Measurements from ENCODE around the gene MAP4K2.

The MAP4K2 gene

DNA sequence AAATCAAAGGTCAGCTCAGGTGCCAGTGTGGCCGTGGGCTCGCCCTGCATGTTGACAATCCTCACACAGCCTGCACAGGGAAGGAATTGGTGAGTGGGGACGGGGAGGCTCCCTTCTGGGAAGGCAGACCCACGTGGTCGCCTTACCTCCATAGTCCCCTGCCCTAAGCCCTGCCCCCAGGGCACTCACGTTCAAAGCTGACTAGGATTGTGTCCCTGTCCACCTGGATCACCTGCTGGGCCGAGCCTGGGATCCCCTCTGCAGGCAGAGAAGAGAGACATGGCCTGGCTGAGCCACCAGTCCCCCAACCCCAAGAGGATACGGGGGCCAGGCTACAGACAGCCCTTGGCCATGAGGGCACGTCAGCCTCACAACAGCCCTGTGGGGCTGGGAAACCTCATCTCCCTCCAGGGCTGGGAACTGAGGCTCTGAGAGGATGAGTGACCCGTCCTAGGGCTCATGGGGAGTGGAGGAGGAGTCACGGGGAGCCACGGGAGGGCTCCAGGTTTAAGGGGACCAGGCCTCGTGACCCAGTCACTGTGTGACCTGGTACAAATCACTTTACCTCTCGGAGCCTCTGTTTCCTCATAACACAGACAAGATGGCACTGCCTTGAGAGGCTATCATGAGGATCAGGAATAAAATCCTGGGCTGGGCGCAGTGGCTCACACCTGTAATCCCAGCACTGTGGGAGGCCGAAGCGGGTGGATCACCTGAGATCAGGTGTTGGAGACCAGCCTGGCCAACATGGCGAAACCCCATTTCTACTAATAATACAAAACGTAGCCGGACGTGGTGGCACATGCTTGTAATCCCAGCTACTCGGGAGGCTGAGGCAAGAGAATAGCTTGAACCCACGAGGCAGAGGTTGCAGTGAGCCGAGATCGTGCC, 12.6 kb downstream of the MAP4K2 start:
- no peak for DNase-seq

GRCh38 chr11:64789331-64790204, 13.4 kb downstream of the MAP4K2 start:
- DNase-seq = no peak

DNA sequence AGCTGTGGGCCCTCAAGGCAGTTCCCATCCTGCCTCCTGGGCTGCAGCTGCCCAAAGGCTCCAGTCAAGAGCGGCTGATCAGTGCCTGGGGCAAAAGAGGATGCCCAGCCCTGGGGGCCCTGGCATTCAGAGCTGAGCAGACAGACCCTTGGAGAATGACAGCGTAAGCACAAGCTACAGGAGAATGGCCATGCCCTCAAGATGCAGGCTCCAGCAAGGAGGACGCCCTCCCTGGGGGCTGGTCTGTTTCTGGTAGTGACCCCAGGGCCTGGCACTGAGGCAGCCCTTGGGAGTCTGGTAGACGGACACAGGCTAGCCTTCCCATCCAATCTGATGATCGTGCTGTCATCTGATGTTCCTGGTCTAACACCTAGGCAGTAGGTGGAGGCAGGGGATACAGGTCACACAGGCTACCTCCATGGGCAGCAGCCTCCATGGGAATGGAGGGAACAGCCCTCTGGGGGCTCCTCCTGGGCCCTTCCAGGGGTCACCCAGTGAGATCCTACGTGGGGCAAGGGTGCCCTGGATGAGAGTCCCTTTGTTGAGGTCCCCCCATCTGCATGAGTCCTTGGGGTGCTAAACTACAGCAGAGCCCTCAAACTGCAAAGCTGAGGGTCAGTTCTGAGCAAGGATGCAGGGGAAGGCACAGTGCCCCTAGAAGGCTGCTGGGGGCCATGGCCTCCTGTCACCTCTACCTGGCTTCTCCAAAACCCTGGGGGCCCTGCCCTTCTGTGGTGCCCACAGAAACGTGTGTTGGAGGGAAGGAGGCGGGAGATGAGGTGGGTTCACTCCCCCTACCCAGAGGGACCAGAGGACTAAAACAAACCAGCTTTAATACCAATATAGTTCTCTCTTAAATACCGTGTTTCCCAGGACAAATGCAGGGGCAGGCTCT, 14.4 kb downstream of the MAP4K2 start:
- DNase-seq = no peak

DNA sequence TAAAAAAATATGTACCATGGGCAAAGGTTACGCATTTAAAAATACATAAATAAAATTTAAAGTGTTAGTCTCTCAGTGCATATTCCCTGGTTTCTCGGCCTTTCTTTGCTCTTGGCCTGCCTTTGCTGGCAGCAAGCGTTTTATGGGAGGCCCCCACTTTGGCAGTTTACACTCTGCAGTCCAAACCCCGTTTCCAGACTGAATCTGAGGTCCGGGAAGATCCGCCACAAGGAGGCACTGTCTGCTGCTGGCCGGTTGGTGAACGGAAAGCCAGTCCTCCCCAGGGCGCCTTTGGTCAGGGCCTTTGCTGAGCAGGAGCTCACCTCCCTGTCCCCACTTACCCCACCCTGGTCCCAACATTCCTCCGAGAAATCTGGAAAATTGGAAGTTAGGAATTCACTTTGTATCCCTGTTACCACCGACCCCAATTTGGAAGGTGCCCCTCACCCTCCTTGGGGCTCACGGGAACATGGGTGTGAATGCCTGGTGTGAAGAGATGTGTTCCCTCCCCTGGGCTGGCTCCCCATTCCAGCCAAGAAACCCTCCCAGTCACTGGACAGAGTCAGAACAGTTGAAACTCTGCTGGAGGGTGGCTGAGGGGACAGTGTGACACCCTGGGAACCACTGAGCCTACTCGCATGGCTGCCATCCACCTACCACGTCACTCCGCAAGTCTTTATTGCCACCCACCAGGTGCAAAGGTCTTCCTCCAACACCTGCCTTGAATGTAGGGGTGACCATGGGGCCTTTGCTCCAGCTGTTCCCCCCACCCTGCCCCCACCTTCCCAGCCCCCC, 15.3 kb downstream of the MAP4K2 start:
- no peak for DNase-seq

DNA sequence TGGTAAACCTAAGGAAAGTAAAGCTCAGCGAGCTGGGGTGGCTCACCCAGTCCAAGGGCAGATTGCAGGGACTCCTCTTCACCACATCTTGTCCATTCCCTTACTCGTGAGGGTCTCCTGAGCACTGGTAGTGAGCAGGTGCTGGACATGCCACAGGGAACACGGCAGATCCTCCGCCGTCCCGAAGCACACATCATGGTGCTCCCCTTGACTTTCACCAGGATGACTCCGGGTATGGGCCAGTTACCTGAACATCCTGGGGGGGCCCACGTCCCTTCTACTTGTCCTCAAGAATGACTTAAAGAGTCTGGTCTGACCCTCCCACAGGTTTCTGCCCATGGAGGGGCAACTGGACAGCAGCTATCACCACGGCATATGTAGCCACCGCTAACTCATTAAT, 16.7 kb downstream of the MAP4K2 start:
- DNase-seq = no peak

DNA sequence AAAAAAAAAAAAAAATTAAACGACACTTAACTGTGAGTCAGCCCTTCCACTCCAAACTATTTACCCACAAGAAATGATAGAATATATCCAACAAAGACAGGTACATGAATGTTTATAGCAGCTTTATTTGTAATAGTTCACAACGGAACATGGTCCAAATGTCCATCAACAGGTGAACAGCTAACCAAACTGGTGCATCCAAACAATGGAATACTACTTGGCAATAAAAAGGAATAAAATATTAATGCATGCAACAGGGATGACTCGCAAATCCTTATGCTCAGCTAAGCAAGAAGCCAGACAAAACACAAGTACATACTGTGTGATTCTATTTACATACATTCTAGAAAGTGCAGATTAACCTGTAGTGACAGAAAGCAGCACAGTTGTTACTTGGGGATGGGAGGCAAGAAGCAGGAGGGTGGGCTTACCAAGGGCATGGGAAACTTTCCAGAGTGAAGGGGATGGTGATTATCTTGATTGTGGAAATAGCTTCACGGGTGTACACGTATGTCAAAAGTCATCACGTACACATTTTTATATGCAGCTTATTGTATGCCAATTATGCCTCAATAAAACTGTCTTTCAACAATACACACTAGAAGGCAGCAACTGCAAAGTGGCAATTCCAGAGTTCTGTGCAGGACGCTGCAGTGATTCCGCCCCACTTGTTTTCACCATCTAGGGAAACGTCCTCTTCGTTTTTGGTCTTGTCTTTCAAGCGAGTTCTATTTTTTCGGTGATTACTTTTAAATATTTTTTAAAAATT, 18.0 kb downstream of the MAP4K2 start:
- DNase-seq = no peak

GRCh38 chr11:64778473-64779298, 24.3 kb downstream of the MAP4K2 start, which contains the start of gene SF1:
TSS of gene SF1 (minus strand) at chr11:64778542. CDS start at chr11:64778392, 150 bp downstream.
- DNase-seq = peak; percentile 100

DNA sequence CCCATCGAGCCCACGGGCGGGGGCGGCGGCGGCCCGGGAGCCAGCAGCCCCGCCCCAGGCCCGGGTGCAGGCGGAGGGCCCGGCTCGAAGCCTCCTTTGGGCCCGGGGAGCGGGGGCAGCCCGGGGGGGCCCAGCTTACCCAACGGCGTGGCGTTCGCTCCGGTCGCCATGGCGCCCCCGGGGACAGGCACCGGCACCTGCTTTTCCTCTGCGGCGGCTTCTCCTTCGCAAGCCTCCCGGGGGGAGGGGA, 24.9 kb downstream of the MAP4K2 start:
- no peak for DNase-seq

DNA sequence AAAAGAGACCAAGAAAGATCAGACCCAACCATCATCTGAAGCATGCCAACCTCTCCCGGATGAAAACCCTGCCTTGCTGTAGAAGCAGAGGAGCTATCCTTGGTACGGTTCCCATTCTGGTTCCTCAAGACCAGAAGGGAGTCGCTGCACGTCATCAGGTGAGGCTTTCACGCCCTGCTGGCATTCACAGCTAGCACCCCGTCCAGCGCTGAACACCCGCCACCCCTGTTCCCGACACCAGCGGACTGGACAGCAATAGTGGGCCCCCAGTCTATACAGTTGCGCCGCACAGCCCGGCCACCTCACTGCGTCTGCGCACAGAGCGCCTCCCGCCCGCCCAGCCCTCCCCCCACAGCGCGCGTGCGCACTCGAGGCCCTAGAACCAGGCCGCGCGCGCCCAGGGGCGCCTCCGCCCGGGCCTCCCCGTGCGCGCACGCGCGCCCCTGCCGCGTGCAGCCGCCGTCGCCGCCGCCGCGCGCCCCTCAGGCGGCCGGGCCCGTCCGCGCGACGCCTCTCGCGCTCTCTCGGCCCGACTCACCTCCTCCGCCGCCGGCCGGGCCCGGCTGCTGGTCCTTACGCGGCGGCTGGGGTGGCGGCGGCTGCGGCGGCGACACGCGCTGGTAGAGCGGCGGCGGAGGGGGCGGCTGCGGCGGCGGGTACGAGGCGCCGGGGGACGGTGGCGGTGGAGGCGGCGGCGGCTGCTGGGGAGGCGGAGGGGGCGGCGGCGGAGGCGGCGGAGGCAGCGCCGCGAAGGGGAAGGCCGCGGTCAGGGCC, 25.4 kb downstream of the MAP4K2 start:
- peak; percentile 73 for DNase-seq

DNA sequence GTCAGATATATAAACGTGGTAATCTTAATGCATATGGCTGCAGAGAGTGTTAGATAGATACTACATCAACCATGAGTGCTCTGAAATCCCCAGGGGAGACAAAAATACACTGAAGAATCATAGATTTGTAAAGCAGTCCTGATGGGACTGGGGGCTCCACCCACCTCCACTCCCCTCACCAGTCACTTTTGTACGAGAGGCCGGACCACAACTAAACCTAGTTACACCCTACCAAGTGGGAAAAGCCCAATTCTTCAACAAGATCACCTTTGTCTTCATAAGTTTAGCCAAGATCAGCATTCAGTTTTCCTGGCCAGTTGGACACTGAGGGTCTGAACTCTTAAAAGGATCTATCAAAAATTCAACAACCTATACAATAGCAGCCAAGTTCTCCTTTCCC, 26.1 kb downstream of the MAP4K2 start:
- no peak for DNase-seq

GRCh38 chr11:64776425-64776824, 26.6 kb downstream of the MAP4K2 start:
- no peak for DNase-seq

- no peak for DNase-seq
Observed at GRCh38 chr11:64774144-64774543, 28.9 kb downstream of the MAP4K2 start.

DNA sequence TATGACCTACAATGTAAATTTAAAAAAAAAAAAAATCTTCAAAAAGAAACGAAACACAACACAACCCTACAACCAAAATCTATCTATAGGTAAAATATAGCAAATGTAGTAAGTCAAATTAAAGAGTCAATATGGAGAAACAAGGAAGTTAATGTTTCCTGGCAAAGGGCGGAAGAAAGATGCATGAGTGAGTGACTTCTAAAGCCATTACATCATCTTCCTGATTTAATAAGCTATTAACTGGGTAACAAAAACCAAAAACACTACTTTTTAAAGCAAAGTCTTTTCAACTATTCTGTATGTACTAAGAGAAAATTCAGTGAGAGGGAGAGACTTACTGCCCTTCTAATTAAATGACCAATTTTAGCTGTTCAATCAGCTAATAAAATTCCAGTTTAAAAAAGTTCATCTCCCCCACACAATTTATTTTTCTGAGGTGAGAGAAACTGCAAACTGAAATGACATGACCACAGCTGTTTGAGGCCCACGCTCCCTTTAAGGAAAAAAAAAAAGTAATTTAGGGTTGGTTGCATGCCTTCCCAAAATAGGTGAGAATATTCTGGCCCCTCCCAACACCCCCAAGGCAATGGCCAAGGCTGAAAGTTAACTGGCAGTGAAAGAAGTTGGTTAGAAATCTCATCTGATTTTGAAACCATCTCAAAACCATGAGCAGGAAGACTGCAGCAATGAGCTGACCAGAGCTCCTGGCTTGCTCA, 30.6 kb downstream of the MAP4K2 start:
- no peak for DNase-seq

DNA sequence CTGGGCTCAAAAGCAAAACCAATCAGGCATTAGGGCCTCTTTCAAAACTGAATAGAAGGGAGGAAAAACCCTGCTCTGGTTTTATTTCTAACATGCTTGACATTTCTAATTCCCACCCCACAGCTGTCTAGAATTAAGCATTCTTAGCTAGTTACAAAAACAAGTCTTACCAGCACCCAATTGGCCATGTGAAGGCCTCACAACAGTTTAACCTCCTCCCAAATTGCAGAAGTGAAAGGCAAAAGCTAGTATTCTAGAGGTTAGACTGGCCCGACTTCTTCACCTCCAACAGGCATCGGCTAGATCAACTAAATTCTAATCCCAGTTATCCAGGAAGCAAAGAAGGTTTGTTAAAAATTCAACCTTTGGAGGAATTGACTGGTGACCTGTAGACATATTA, 31.2 kb downstream of the MAP4K2 start:
- no peak for DNase-seq

- DNase-seq = no peak
Observed at GRCh38 chr11:64770120-64770519, 32.9 kb downstream of the MAP4K2 start.

DNA sequence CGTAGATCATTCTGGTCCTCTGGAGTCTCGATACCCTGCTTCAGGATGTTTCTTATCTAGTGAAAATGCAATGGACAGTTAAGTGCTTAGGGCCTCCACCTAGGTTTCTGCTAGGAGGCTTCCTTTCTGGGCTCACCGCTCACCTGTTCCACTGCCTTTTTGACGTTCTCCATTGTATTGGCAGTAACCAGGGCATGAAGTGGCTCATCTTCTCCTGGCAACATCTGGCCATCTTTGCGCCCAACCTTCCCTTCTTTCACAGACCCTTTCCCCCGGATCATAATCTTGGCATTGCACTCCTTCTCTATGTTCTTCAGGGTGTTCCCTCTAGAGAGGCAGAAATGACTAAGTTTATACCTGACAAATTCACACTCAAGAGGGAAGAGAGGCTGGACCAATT, 33.7 kb downstream of the MAP4K2 start:
- DNase-seq = no peak

DNA sequence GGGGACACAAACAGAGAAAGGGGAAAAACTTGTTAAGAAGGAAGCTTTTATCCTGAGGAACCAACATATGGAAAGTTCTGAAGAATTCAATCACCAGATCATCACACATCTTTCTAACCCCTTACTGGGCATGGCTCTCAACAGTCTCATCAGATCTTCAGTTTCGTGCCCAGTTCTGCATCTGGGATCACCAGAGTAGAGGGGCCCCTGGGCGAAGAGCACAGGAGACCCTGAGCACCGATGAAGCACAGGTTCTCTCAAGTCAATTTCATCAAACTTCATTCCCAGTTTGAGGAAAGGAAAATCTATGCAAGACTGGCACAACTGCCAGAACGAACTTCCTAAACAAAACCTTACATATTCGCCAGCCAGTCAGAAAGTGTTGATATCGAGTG, 34.7 kb downstream of the MAP4K2 start:
- no peak for DNase-seq

GRCh38 chr11:64767344-64768299, 35.4 kb downstream of the MAP4K2 start:
- DNase-seq = no peak

Data from KG1 (cell line).